HG03066 (cell line): ENCODE measurements around the gene COPS8.

ENCODE experiments used
- ATAC-seq: cut with Tn5 transposase; IDR thresholded peaks from one replicate; pipeline ENCODE4 v1.9.1; 2021; ENCODE audit warnings: low read depth; ENCODE audit not compliant: unreplicated experiment

COPS8 gene

GRCh38 chr2:237129625-237130263, 44.1 kb downstream of the COPS8 start:
- no peak for ATAC-seq

- no peak for ATAC-seq
Measured at GRCh38 chr2:237130562-237131421, 45.1 kb downstream of the COPS8 start.

- no peak for ATAC-seq
Measured at GRCh38 chr2:237131749-237132533, 46.3 kb downstream of the COPS8 start.

GRCh38 chr2:237132799-237133198, 47.1 kb downstream of the COPS8 start:
- ATAC-seq = no peak

- no peak for ATAC-seq
Measured at GRCh38 chr2:237134321-237135230, 48.9 kb downstream of the COPS8 start.

GRCh38 chr2:237136824-237137223, 51.1 kb downstream of the COPS8 start:
- ATAC-seq = no peak

GRCh38 chr2:237137626-237138323, 52.1 kb downstream of the COPS8 start:
- no peak for ATAC-seq

GRCh38 chr2:237139123-237139675, 53.5 kb downstream of the COPS8 start:
- ATAC-seq = no peak

GRCh38 chr2:237140689-237141285, 55.1 kb downstream of the COPS8 start:
- ATAC-seq = no peak

GRCh38 chr2:237141571-237142051, 55.9 kb downstream of the COPS8 start:
- no peak for ATAC-seq

- ATAC-seq = no peak
Measured at GRCh38 chr2:237143118-237143517, 57.4 kb downstream of the COPS8 start.

GRCh38 chr2:237143676-237144440, 58.2 kb downstream of the COPS8 start:
- ATAC-seq = no peak

- ATAC-seq = no peak
Measured at GRCh38 chr2:237144516-237144915, 58.8 kb downstream of the COPS8 start.

- ATAC-seq = no peak
Measured at GRCh38 chr2:237147317-237147716, 61.6 kb downstream of the COPS8 start.

GRCh38 chr2:237148624-237149023, 62.9 kb downstream of the COPS8 start:
- ATAC-seq = no peak

GRCh38 chr2:237149425-237149824, 63.7 kb downstream of the COPS8 start:
- no peak for ATAC-seq
